ENCODE results near the gene CREB3L2. TPM values are rescaled to one million over a fixed set of nuclear protein-coding genes. Genes with fewer than 3 reads are reported as not detected.
"Not testable (repeated sequence)": the region's sequence is repeated elsewhere in the genome, so short reads cannot be mapped to it uniquely, and the experiment has no call there.

The CREB3L2 gene
- total and polyA plus RNA-seq, 2 donors (not counting 1 experiment from before 2014, with no cell fraction given) = 39.3 to 63.7 TPM

DNA sequence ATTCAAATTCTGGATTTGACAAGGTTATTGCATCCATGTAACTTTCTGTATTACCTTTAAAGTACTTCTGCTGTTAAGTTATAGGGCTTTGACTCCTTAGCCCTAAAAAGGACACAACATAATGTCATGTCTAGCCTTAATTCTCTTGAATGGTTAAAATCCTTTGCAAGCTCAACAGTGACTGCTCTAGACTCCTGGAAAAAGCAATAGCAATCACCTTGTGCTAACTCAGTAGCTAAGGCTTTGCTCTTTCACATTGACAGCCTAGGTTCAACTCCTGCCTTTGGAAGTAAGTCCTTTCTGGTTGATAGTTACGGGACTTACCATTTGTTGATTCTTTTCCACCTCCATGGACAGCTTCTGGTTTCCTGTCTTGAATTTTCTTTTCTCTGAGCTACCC lies 16.1 kb upstream of the CREB3L2 start:
- H3K27ac ChIP-seq (ENCODE audit: insufficient read depth, low read length) = no peak overlapping the region
- no peaks in the 10 kb centered on the region for H4K20me1 ChIP-seq (ENCODE audit: control insufficient read depth, extremely low read depth, insufficient read depth, low read length)
- no peak overlapping the region for H3K4me3 ChIP-seq (replicated peaks in 1 of 4; ENCODE audit: control extremely low read depth in 1 of 4, insufficient read depth in 1 of 4, low read depth in 3 of 4, low read length in 4 of 4)
- H2AFZ ChIP-seq (ENCODE audit: low read length) = no peak overlapping the region
- H3K79me2 ChIP-seq (ENCODE audit: control insufficient read depth, insufficient read depth, low read length) = no peaks in the 10 kb centered on the region
- H3K4me1 ChIP-seq (ENCODE audit: control insufficient read depth, extremely low read depth, insufficient read depth, low read length) = no peaks in the 10 kb centered on the region
- no peak overlapping the region for H3K9ac ChIP-seq (ENCODE audit: insufficient read depth, low read length)
- H3K27me3 ChIP-seq (ENCODE audit: control insufficient read depth, insufficient read depth, low read length) = no peaks in the 10 kb centered on the region
- no peak overlapping the region for H3K4me2 ChIP-seq (ENCODE audit: extremely low read depth, insufficient read depth, low read length)
- H3K36me3 ChIP-seq (ENCODE audit: control insufficient read depth, insufficient read depth, low read length) = no peaks in the 10 kb centered on the region
- no peaks in the 10 kb centered on the region for H3K9me3 ChIP-seq (ENCODE audit: control insufficient read depth, insufficient read depth, low read depth, low read length)
- TF ChIP-seq EZH2 (IDR thresholded peaks at IDR 0.05; ENCODE audit: low read length, missing control alignments) = no peak
- TF ChIP-seq, protein P1, sequence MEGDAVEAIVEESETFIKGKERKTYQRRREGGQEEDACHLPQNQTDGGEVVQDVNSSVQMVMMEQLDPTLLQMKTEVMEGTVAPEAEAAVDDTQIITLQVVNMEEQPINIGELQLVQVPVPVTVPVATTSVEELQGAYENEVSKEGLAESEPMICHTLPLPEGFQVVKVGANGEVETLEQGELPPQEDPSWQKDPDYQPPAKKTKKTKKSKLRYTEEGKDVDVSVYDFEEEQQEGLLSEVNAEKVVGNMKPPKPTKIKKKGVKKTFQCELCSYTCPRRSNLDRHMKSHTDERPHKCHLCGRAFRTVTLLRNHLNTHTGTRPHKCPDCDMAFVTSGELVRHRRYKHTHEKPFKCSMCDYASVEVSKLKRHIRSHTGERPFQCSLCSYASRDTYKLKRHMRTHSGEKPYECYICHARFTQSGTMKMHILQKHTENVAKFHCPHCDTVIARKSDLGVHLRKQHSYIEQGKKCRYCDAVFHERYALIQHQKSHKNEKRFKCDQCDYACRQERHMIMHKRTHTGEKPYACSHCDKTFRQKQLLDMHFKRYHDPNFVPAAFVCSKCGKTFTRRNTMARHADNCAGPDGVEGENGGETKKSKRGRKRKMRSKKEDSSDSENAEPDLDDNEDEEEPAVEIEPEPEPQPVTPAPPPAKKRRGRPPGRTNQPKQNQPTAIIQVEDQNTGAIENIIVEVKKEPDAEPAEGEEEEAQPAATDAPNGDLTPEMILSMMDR (conservative IDR thresholded peaks at IDR 0.05 in 1 of 2, IDR thresholded peaks at IDR 0.05 in 1 of 2; ENCODE audit: low read depth in 1 of 2, low read length in 2 of 2) = no peak
- DNase-seq (ENCODE audit: low read depth in 2 of 2) = no peak

DNA sequence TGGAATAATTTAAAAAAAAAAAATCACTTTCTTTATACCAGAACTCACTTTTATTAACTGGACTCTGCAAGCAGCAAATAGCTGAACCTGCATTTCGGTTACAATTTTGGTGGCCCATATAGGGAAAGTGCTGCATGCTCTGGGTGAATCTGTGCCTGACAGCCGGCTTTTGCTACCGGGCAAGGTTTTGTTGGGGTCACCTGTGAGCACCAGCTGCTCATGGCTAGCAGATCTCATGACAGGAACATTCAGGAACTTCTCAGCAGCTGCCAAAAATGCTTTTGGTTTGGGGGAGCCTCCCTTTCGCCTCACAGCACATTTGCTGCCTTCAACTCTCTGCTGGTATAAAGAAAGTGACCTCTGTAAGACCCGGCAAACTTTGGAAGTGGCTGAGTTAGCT lies 13.2 kb upstream of the CREB3L2 start:
- no peak overlapping the region for H2AFZ ChIP-seq (ENCODE audit: low read length)
- H3K4me3 ChIP-seq (replicated peaks in 1 of 4; ENCODE audit: control extremely low read depth in 1 of 4, insufficient read depth in 1 of 4, low read depth in 3 of 4, low read length in 4 of 4) = no peak overlapping the region
- H3K79me2 ChIP-seq (ENCODE audit: control insufficient read depth, insufficient read depth, low read length) = no peaks in the 10 kb centered on the region
- H3K27me3 ChIP-seq (ENCODE audit: control insufficient read depth, insufficient read depth, low read length) = no peaks in the 10 kb centered on the region
- no peak overlapping the region for H3K27ac ChIP-seq (ENCODE audit: insufficient read depth, low read length)
- H3K4me2 ChIP-seq (ENCODE audit: extremely low read depth, insufficient read depth, low read length) = no peak overlapping the region
- H3K36me3 ChIP-seq (ENCODE audit: control insufficient read depth, insufficient read depth, low read length) = no peaks in the 10 kb centered on the region
- no peaks in the 10 kb centered on the region for H3K9me3 ChIP-seq (ENCODE audit: control insufficient read depth, insufficient read depth, low read depth, low read length)
- H4K20me1 ChIP-seq (ENCODE audit: control insufficient read depth, extremely low read depth, insufficient read depth, low read length) = no peaks in the 10 kb centered on the region
- no peak overlapping the region for H3K9ac ChIP-seq (ENCODE audit: insufficient read depth, low read length)
- TF ChIP-seq, protein P1 (conservative IDR thresholded peaks at IDR 0.05 in 1 of 2, IDR thresholded peaks at IDR 0.05 in 1 of 2; ENCODE audit: low read depth in 1 of 2, low read length in 2 of 2) = no peak
- TF ChIP-seq EZH2 (IDR thresholded peaks at IDR 0.05; ENCODE audit: low read length, missing control alignments) = no peak
- H3K4me1 ChIP-seq (ENCODE audit: control insufficient read depth, extremely low read depth, insufficient read depth, low read length) = no peaks in the 10 kb centered on the region
- no peak for DNase-seq (ENCODE audit: low read depth in 2 of 2)

DNA sequence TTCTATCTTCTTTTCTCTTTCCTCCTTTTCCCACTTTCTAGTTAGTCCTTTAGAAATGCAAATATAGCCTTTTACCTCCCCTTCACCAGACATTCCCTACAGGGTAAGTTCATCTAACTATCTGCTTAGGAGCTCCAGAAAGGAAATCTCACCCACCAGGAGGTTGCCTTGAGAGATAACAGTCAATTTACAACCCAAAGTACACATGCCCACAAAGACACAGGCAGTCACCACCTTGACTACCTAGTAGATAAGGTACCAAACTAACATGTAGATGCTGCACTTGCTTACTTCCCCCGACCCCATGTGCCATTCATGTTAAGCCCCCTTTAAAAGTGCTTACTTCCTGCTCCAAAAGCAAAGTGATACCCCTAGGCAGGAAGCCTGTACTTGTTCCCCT lies 12.8 kb upstream of the CREB3L2 start:
- no peaks in the 10 kb centered on the region for H3K9me3 ChIP-seq (ENCODE audit: control insufficient read depth, insufficient read depth, low read depth, low read length)
- no peak overlapping the region for H3K4me3 ChIP-seq (replicated peaks in 1 of 4; ENCODE audit: control extremely low read depth in 1 of 4, insufficient read depth in 1 of 4, low read depth in 3 of 4, low read length in 4 of 4)
- no peak overlapping the region for H3K27ac ChIP-seq (ENCODE audit: insufficient read depth, low read length)
- no peaks in the 10 kb centered on the region for H4K20me1 ChIP-seq (ENCODE audit: control insufficient read depth, extremely low read depth, insufficient read depth, low read length)
- no peak overlapping the region for H2AFZ ChIP-seq (ENCODE audit: low read length)
- DNase-seq (ENCODE audit: low read depth in 2 of 2) = no peak
- no peak overlapping the region for H3K4me2 ChIP-seq (ENCODE audit: extremely low read depth, insufficient read depth, low read length)
- no peaks in the 10 kb centered on the region for H3K79me2 ChIP-seq (ENCODE audit: control insufficient read depth, insufficient read depth, low read length)
- no peaks in the 10 kb centered on the region for H3K4me1 ChIP-seq (ENCODE audit: control insufficient read depth, extremely low read depth, insufficient read depth, low read length)
- TF ChIP-seq EZH2 (IDR thresholded peaks at IDR 0.05; ENCODE audit: low read length, missing control alignments) = no peak
- TF ChIP-seq, protein P1 (conservative IDR thresholded peaks at IDR 0.05 in 1 of 2, IDR thresholded peaks at IDR 0.05 in 1 of 2; ENCODE audit: low read depth in 1 of 2, low read length in 2 of 2) = no peak
- no peaks in the 10 kb centered on the region for H3K36me3 ChIP-seq (ENCODE audit: control insufficient read depth, insufficient read depth, low read length)
- no peaks in the 10 kb centered on the region for H3K27me3 ChIP-seq (ENCODE audit: control insufficient read depth, insufficient read depth, low read length)
- no peak overlapping the region for H3K9ac ChIP-seq (ENCODE audit: insufficient read depth, low read length)

DNA sequence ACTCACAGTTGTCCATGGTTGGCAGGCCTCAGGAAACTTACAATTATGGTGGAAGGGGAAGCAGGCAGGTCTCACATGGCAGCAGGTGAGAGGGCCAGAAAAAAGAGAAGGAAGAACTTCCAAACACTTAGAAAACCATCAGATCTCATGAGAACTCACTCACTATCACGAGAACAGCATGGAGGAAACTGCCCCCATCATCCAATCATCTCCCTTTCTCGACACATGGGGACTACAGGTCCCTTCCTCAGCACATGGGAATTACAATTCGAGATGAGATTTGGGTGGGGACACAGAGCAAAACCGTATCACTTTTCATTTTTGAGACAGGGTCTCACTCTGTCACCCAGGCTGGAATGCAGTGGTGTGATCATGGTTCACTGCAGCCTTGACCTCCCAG lies 12.3 kb upstream of the CREB3L2 start:
- H4K20me1 ChIP-seq (ENCODE audit: control insufficient read depth, extremely low read depth, insufficient read depth, low read length); H3K36me3 ChIP-seq (ENCODE audit: control insufficient read depth, insufficient read depth, low read length); H3K27ac ChIP-seq (ENCODE audit: insufficient read depth, low read length); H3K9ac ChIP-seq (ENCODE audit: insufficient read depth, low read length); H3K4me1 ChIP-seq (ENCODE audit: control insufficient read depth, extremely low read depth, insufficient read depth, low read length); H3K79me2 ChIP-seq (ENCODE audit: control insufficient read depth, insufficient read depth, low read length); H3K4me2 ChIP-seq (ENCODE audit: extremely low read depth, insufficient read depth, low read length); H3K4me3 ChIP-seq (replicated peaks in 1 of 4; ENCODE audit: control extremely low read depth in 1 of 4, insufficient read depth in 1 of 4, low read depth in 3 of 4, low read length in 4 of 4); H2AFZ ChIP-seq (ENCODE audit: low read length); DNase-seq (ENCODE audit: low read depth in 2 of 2); H3K9me3 ChIP-seq (ENCODE audit: control insufficient read depth, insufficient read depth, low read depth, low read length); H3K27me3 ChIP-seq (ENCODE audit: control insufficient read depth, insufficient read depth, low read length): not testable (repeated sequence)

Measured in fibroblast of lung (primary cell).